Measurements from ENCODE around the gene AOPEP.

GRCh38 chr9:94719878-94720277 lies 6.6 kb upstream of the AOPEP start:
- TF ChIP-seq EZH2phosphoT487 (IDR thresholded peaks at IDR 0.05; ENCODE audit: low read length), result no peak
- no peak for TF ChIP-seq CTCF (IDR thresholded peaks at IDR 0.05; ENCODE audit: low read length)

Measured in MM.1S (cell line).